ENCODE measurements around the gene NUMB.
A peak's percentile ranks its signal among the peaks of the same experiment; 100 is the strongest.
"Not testable (repeated sequence)": the region's sequence is repeated elsewhere in the genome, so short reads cannot be mapped to it uniquely, and the experiment has no call there.

The NUMB gene

GRCh38 chr14:73406248-73406647, 52.1 kb downstream of the NUMB start:
- not testable (repeated sequence) for DNase-seq

GRCh38 chr14:73403181-73403752, 55.1 kb downstream of the NUMB start:
- no peak for DNase-seq

GRCh38 chr14:73402579-73402978, 55.8 kb downstream of the NUMB start:
- no peak for DNase-seq

GRCh38 chr14:73397810-73398209, 60.5 kb downstream of the NUMB start:
- no peak for DNase-seq

- DNase-seq, result no peak
Observed at GRCh38 chr14:73394317-73394716, 64.0 kb downstream of the NUMB start.

GRCh38 chr14:73393375-73393774, 65.0 kb downstream of the NUMB start:
- DNase-seq, result no peak

- peak; percentile 6 for DNase-seq
Observed at GRCh38 chr14:73392329-73393257, 65.8 kb downstream of the NUMB start.

- not testable (repeated sequence) for DNase-seq
Observed at GRCh38 chr14:73387860-73388259, 70.5 kb downstream of the NUMB start.

GRCh38 chr14:73386342-73386741, 72.0 kb downstream of the NUMB start:
- DNase-seq, result no peak

- DNase-seq, result not testable (repeated sequence)
Observed at GRCh38 chr14:73385021-73385420, 73.3 kb downstream of the NUMB start.

GRCh38 chr14:73383356-73383755, 75.0 kb downstream of the NUMB start:
- DNase-seq, result no peak

- DNase-seq, result no peak
Observed at GRCh38 chr14:73381380-73382013, 76.8 kb downstream of the NUMB start.

- no peak for DNase-seq
Observed at GRCh38 chr14:73376585-73376984, 81.8 kb downstream of the NUMB start.

GRCh38 chr14:73375861-73376260, 82.5 kb downstream of the NUMB start:
- DNase-seq, result no peak

- DNase-seq, result no peak
Observed at GRCh38 chr14:73374218-73374617, 84.1 kb downstream of the NUMB start.

- no peak for DNase-seq
Observed at GRCh38 chr14:73372529-73372928, 85.8 kb downstream of the NUMB start.

- DNase-seq, result no peak
Observed at GRCh38 chr14:73370561-73370960, 87.8 kb downstream of the NUMB start.

- no peak for DNase-seq
Observed at GRCh38 chr14:73369428-73369827, 88.9 kb downstream of the NUMB start.

- no peak for DNase-seq
Observed at GRCh38 chr14:73368616-73369015, 89.7 kb downstream of the NUMB start.

- no peak for DNase-seq
Observed at GRCh38 chr14:73365727-73366126, 92.6 kb downstream of the NUMB start.

- DNase-seq, result no peak
Observed at GRCh38 chr14:73364559-73364958, 93.8 kb downstream of the NUMB start.

GRCh38 chr14:73359445-73359844, 98.9 kb downstream of the NUMB start:
- no peak for DNase-seq

- DNase-seq, result no peak
Observed at GRCh38 chr14:73358187-73358586, 100.2 kb downstream of the NUMB start.

GRCh38 chr14:73349091-73349490, 109.3 kb downstream of the NUMB start:
- DNase-seq, result not testable (repeated sequence)
